SK-N-SH (cell line): ENCODE measurements around the gene ING5. TPM values are rescaled to one million over a fixed set of nuclear protein-coding genes. Genes with fewer than 3 reads are reported as not detected.
A peak's percentile ranks its signal among the peaks of the same experiment; 100 is the strongest.

Experiments
- CTCF ChIA-PET: fragments of 300-600, 350-600 bp; formaldehyde crosslinking; extraction: SDS; loops from one replicate; lab custom pipeline; 2021; lab: Yijun Ruan, JAX
- POLR2A ChIA-PET: fragments of 350-600 bp; sonication (Branson Sonifier 250); formaldehyde crosslinking; extraction: SDS; loops from one replicate; lab custom pipeline; 2020; ENCODE audit warnings: antibody characterized with exemption, inconsistent platforms; lab: Yijun Ruan, JAX
- DNase-seq: peaks from one replicate; pipeline ENCODE4 v3.0.0; 2012
- H2AFZ ChIP-seq: fragments of 200-600 bp; sonication (generic); 2 replicates; pipeline ENCODE4 v1.8.1; 2016; ENCODE audit warnings: antibody characterized with exemption, mild to moderate bottlenecking, low read depth
- H3F3A ChIP-seq: fragments of 200-600 bp; sonication (generic); replicated peaks from 2 replicates; pipeline ENCODE3; 2016; ENCODE audit warnings: antibody characterized with exemption, mild to moderate bottlenecking; ENCODE audit not compliant: insufficient read depth
- H3K27ac ChIP-seq, 2 experiments: fragments of 200-500 bp in 1 of 2; fragments of 200-600 bp in 1 of 2; sonication (Bioruptor generic) in 1 of 2; sonication (generic), shearing (Covaris generic) in 1 of 2; 2 replicates each; pipeline versions ENCODE4 v1.5.1 to v1.6.1; 2014 to 2016; ENCODE audit warnings: low read depth in 2 of 2, inconsistent platforms in 1 of 2, low read length in 1 of 2, mild to moderate bottlenecking in 1 of 2, mixed read lengths in 1 of 2
- H3K27me3 ChIP-seq: fragments of 200-600 bp; sonication (generic), shearing (Covaris generic); 2 replicates; pipeline ENCODE4 v1.6.1; 2016; ENCODE audit warnings: mixed run types; ENCODE audit not compliant: insufficient read depth
- H3K36me3 ChIP-seq, 2 experiments: fragments of 200-500 bp in 1 of 2; fragments of 200-600 bp in 1 of 2; sonication (Bioruptor generic) in 1 of 2; sonication (generic) in 1 of 2; replicated peaks in 1 of 2; 2 replicates each; pipeline versions ENCODE3 to v1.5.1; 2014 to 2016; ENCODE audit warnings: low read length in 1 of 2, mild to moderate bottlenecking in 1 of 2; ENCODE audit not compliant: insufficient read depth in 2 of 2, control insufficient read depth in 1 of 2
- H3K4me1 ChIP-seq, 2 experiments: fragments of 200-500 bp in 1 of 2; fragments of 200-600 bp in 1 of 2; sonication (Bioruptor generic) in 1 of 2; sonication (generic), shearing (Covaris generic) in 1 of 2; 2 replicates each; pipeline versions ENCODE4 v1.5.1 to v1.6.1; 2014 to 2016; ENCODE audit warnings: low read depth in 1 of 2, low read length in 1 of 2, mixed run types in 1 of 2; ENCODE audit not compliant: insufficient read depth in 2 of 2, control insufficient read depth in 1 of 2
- H3K4me2 ChIP-seq: fragments of 200-600 bp; sonication (generic), shearing (Covaris generic); 2 replicates; pipeline ENCODE4 v1.6.1; 2017; ENCODE audit warnings: mixed run types
- H3K4me3 ChIP-seq, 2 experiments: fragments of 200-500 bp in 1 of 2; fragments of 200-600 bp in 1 of 2; sonication (Bioruptor generic) in 1 of 2; sonication (generic), shearing (Covaris generic) in 1 of 2; 2 replicates each; pipeline versions ENCODE4 v1.5.1 to v1.8.1; 2014 to 2016; ENCODE audit warnings: low read depth in 2 of 2, inconsistent platforms in 1 of 2, low read length in 1 of 2, mild to moderate bottlenecking in 1 of 2, mixed read lengths in 1 of 2, moderate library complexity in 1 of 2
- H3K79me2 ChIP-seq: fragments of 200-600 bp; sonication (generic); 2 replicates; pipeline ENCODE4 v1.8.1; 2017; ENCODE audit warnings: mild to moderate bottlenecking; ENCODE audit not compliant: insufficient read depth
- H3K9ac ChIP-seq: fragments of 200-600 bp; sonication (generic); 2 replicates; pipeline ENCODE4 v1.6.1; 2017; ENCODE audit warnings: mixed run types
- H3K9me2 ChIP-seq: fragments of 200-600 bp; sonication (generic); 2 replicates; pipeline ENCODE4 v1.6.1; 2017; ENCODE audit warnings: mixed run types
- H3K9me3 ChIP-seq: fragments of 200-600 bp; sonication (generic); 2 replicates; pipeline ENCODE4 v1.6.1; 2017; ENCODE audit warnings: mixed run types, mild to moderate bottlenecking, moderate library complexity
- H4K20me1 ChIP-seq: fragments of 200-600 bp; sonication (generic); 2 replicates; pipeline ENCODE4 v1.6.1; 2017; ENCODE audit warnings: mild to moderate bottlenecking, mixed run types; ENCODE audit not compliant: insufficient read depth
- CHD2 ChIP-seq: fragments of 150-350 bp; IDR thresholded peaks from 2 replicates; pipeline ENCODE4 v1.6.1; 2018; ENCODE audit warnings: low read length; ENCODE audit not compliant: partially characterized antibody
- EP300 ChIP-seq, 2 experiments: IDR thresholded peaks; 2 replicates each; pipeline versions ENCODE4 v1.4.0 to v1.6.1; 2012; ENCODE audit warnings: borderline replicate concordance in 1 of 2, low read depth in 1 of 2, low read length in 1 of 2
- EZH2phosphoT487 ChIP-seq: fragments of 200-600 bp; sonication (generic); IDR thresholded peaks from 2 replicates; pipeline ENCODE4 v1.6.1; 2017; ENCODE audit warnings: low read depth, mixed run types, mild to moderate bottlenecking, antibody characterized with exemption, moderate library complexity, borderline replicate concordance
- FOSL2 ChIP-seq: IDR thresholded peaks from 2 replicates; pipeline ENCODE4 v1.4.0; 2012; ENCODE audit warnings: low read depth, mild to moderate bottlenecking, moderate library complexity, borderline replicate concordance
- FOXM1 ChIP-seq: IDR thresholded peaks from 2 replicates; pipeline ENCODE4 v1.4.0; 2012; ENCODE audit warnings: low read depth, mild to moderate bottlenecking
- GABPA ChIP-seq: IDR thresholded peaks from 2 replicates; pipeline ENCODE4 v1.4.0; 2012; ENCODE audit warnings: low read depth, mild to moderate bottlenecking
- GATA2 ChIP-seq: sonication (generic); formaldehyde crosslinking; IDR thresholded peaks from 2 replicates; pipeline ENCODE4 v1.5.0; 2020; ENCODE audit warnings: mild to moderate bottlenecking, missing genetic modification reagents
- MAX ChIP-seq: IDR thresholded peaks from 2 replicates; pipeline ENCODE4 v1.4.0; 2012; ENCODE audit warnings: low read depth
- MXI1 ChIP-seq: IDR thresholded peaks from 2 replicates; pipeline ENCODE4 v1.6.1; 2012; ENCODE audit warnings: mild to moderate bottlenecking, low read depth, low read length, improper control_type of control experiment
- PBX3 ChIP-seq: IDR thresholded peaks from 2 replicates; pipeline ENCODE4; 2012
- RAD21 ChIP-seq: IDR thresholded peaks from 2 replicates; pipeline ENCODE4 v1.6.1; 2012; ENCODE audit warnings: mild to moderate bottlenecking, low read length
- RCOR1 ChIP-seq: fragments of 150-350 bp; IDR thresholded peaks from 2 replicates; pipeline ENCODE4 v1.6.1; 2017; ENCODE audit warnings: antibody characterized with exemption, low read length
- RFX5 ChIP-seq: IDR thresholded peaks from 2 replicates; pipeline ENCODE4 v1.6.1; 2012; ENCODE audit warnings: mild to moderate bottlenecking, improper control_type of control experiment, low read length
- RXRA ChIP-seq: IDR thresholded peaks from 2 replicates; pipeline ENCODE4 v1.4.0; 2012; ENCODE audit warnings: low read depth, mild to moderate bottlenecking, borderline replicate concordance
- TAF1 ChIP-seq: IDR thresholded peaks from 2 replicates; pipeline ENCODE4 v1.6.1; 2012; ENCODE audit warnings: low read depth, mild to moderate bottlenecking, low read length, moderate library complexity, borderline replicate concordance
- TCF12 ChIP-seq: IDR thresholded peaks from 2 replicates; pipeline ENCODE4 v1.4.0; 2012
- USF2 ChIP-seq: fragments of 150-350 bp; IDR thresholded peaks from 2 replicates; pipeline ENCODE4 v1.6.1; 2017; ENCODE audit warnings: antibody characterized with exemption, low read length, low read depth, borderline replicate concordance
- YY1 ChIP-seq: IDR thresholded peaks from 2 replicates; pipeline ENCODE4 v1.4.0; 2012; ENCODE audit warnings: low read depth, mild to moderate bottlenecking
- ZBTB33 ChIP-seq: IDR thresholded peaks from 2 replicates; pipeline ENCODE4 v1.4.0; 2012; ENCODE audit warnings: low read depth, borderline replicate concordance
- WGBS: methylation state at CpG from one replicate; pipeline ENCODE4 v1.1.6; 2017; ENCODE audit warnings: low lambda C conversion rate; 5-methylcytosine and 5-hydroxymethylcytosine counted together
- polyA plus RNA-seq, 3 experiments: library from polyadenylated mRNA; depleted of rRNA; stranded (reverse); fragments of >200 nt; gene quantifications; 2 replicates each; pipeline ENCODE4 v1.2.3, GENCODE V29; 2012

Gene ING5
- polyA plus RNA-seq, 1 of the 3 experiments (the other 2 are of a cell fraction) = 56.3 TPM

- Histone ChIP-seq H3K9me3 (no peaks in the 10 kb centered on the region), H3K4me1 (peaks cover 10 to 21% of the 10 kb centered on the region in 2 experiments; a peak in 2 of 4 replicates), H4K20me1 (peaks cover 7% of the 10 kb centered on the region), H3K27ac (peak overlapping the region; percentile 45 to 87; a peak in 3 of 4 replicates), H2AFZ (no peak overlapping the region), H3K36me3 (peaks cover 18 to 40% of the 10 kb centered on the region in 2 experiments), H3K79me2 (no peaks in the 10 kb centered on the region), H3K4me2 (peak overlapping the region; percentile 44; the same call in 1 of the 2 replicates), H3K9ac (no peak overlapping the region), H3K4me3 (no peak overlapping the region), H3K27me3 (no peaks in the 10 kb centered on the region), H3F3A (peaks cover 24% of the 10 kb centered on the region)
- CTCF ChIA-PET = interaction anchor here (0.5 to 3.3 kb wide), 17 partner anchors 10 to 826 kb away, joined by 3 to 32 read pairs (median 4); partner anchors contain the start of genes ATG4B, D2HGDH and DTYMK
- DNase-seq = no peak
- POLR2A ChIA-PET = interaction anchor here (0.6 kb wide), 2 partner anchors 13 to 231 kb away, joined by 3 read pairs; no protein-coding TSS in a partner anchor
- WGBS = 74% methylated on average over 23 of the region's 23 CpGs
- TF ChIP-seq GABPA = no peak
- TF ChIP-seq PBX3 = peak; percentile 41
- TF ChIP-seq EP300 (IDR thresholded peaks at IDR 0.05; ENCODE audit: borderline replicate concordance in 1 of 2, low read depth in 1 of 2, low read length in 1 of 2) = no peak
- no peak for TF ChIP-seq USF2
- TF ChIP-seq, all 33 proteins: peak for 1
- H3K9me2 ChIP-seq = no peaks in the 10 kb centered on the region
Observed at GRCh38 chr2:241665731-241666440, 36.0 kb upstream of the ING5 start.

- WGBS = 78% methylated on average over 22 of the region's 42 CpGs
- peak overlapping the region; percentile 44; the same call in 1 of the 2 replicates for H3K4me2 ChIP-seq
- no peak overlapping the region for H3K9ac ChIP-seq
- no peaks in the 10 kb centered on the region for H3K9me3 ChIP-seq
- H3K4me1 ChIP-seq = peaks cover 10 to 21% of the 10 kb centered on the region in 2 experiments; a peak in 2 of 4 replicates
- H4K20me1 ChIP-seq = peaks cover 7% of the 10 kb centered on the region
- peak overlapping the region; percentile 45 to 87; a peak in 3 of 4 replicates for H3K27ac ChIP-seq
- no peaks in the 10 kb centered on the region for H3K9me2 ChIP-seq
- H3K36me3 ChIP-seq = peaks cover 10 to 44% of the 10 kb centered on the region in 2 experiments
- H2AFZ ChIP-seq = no peak overlapping the region
- H3K27me3 ChIP-seq = no peaks in the 10 kb centered on the region
- ChIA-PET POLR2A (interaction anchor here (0.6 kb wide), 1 partner anchor 12 kb away, joined by 3 read pairs; no protein-coding TSS in a partner anchor), CTCF (interaction anchor here (0.8 to 3.3 kb wide), 8 partner anchors 8 to 312 kb away, joined by 3 to 32 read pairs (median 6); partner anchors contain the start of genes DTYMK and ING5)
- H3F3A ChIP-seq = peaks cover 24% of the 10 kb centered on the region
- H3K79me2 ChIP-seq = no peaks in the 10 kb centered on the region
- DNase-seq = peak; percentile 91
- H3K4me3 ChIP-seq = no peak overlapping the region; a peak in 1 of 4 replicates
- no peak for TF ChIP-seq TAF1
- no peak for TF ChIP-seq RCOR1
- TF ChIP-seq MXI1 = peak; percentile 82
- no peak for TF ChIP-seq RFX5
- TF ChIP-seq TCF12 = no peak
- TF ChIP-seq FOXM1 = no peak
- TF ChIP-seq RAD21 = peak; percentile 33; the same call in 1 of the 2 replicates
- no peak for TF ChIP-seq USF2
- no peak for TF ChIP-seq ZBTB33
- TF ChIP-seq RXRA = no peak; the same call in 1 of the 2 replicates
- TF ChIP-seq EZH2phosphoT487 = no peak
- no peak for TF ChIP-seq GATA2 (CRISPR knock-in tag)
- TF ChIP-seq MAX = no peak
- TF ChIP-seq CHD2 = no peak
- TF ChIP-seq YY1 = no peak
- no peak for TF ChIP-seq GABPA
- TF ChIP-seq FOSL2 = no peak
Observed at GRCh38 chr2:241666627-241667400, 35.0 kb upstream of the ING5 start.
